Activated CD4-positive, alpha-beta memory T cell treated with anti-CD3 and anti-CD28 coated beads for 36 hours (primary cell): ENCODE results near the gene MAP7D3. TPM values are rescaled to one million over a fixed set of nuclear protein-coding genes. Genes with fewer than 3 reads are reported as not detected.
"Not testable (repeated sequence)": the region's sequence is repeated elsewhere in the genome, so short reads cannot be mapped to it uniquely, and the experiment has no call there.

Experiments
- CTCF ChIA-PET: fragments of 350-600 bp; sonication (Branson Sonifier 250); formaldehyde crosslinking; loops from one replicate; lab custom pipeline; 2021; ENCODE audit warnings: antibody characterized with exemption, inconsistent platforms; lab: Charles Lee
- POLR2A ChIA-PET: fragments of 350-600 bp; sonication (Branson Sonifier 250); formaldehyde crosslinking; loops from one replicate; lab custom pipeline; 2021; ENCODE audit warnings: antibody characterized with exemption; lab: Charles Lee
- DNase-seq: peaks from one replicate; pipeline ENCODE4 v3.0.0-alpha.2; 2020
- H3K27ac Mint-ChIP-seq: one replicate; pipeline ENCODE4 v1.8.0; 2021; ENCODE audit warnings: mixed read lengths
- H3K27me3 Mint-ChIP-seq: one replicate; pipeline ENCODE4 v1.8.0; 2021; ENCODE audit warnings: mixed read lengths
- H3K36me3 Mint-ChIP-seq: one replicate; pipeline ENCODE4 v1.8.0; 2021; ENCODE audit warnings: mixed read lengths
- H3K4me1 Mint-ChIP-seq: one replicate; pipeline ENCODE4 v1.8.0; 2021; ENCODE audit warnings: low read depth, mixed read lengths
- H3K4me3 Mint-ChIP-seq: one replicate; pipeline ENCODE4 v1.8.0; 2021; ENCODE audit warnings: mild to moderate bottlenecking, mixed read lengths
- H3K9me3 Mint-ChIP-seq: one replicate; pipeline ENCODE4 v1.8.0; 2021; ENCODE audit warnings: mixed read lengths
- intact Hi-C: fragments of 100-400 bp; cut with micrococcal nuclease; formaldehyde crosslinking; loops from one replicate; pipeline ENCODE4 v1.15.1; 2023
- total RNA-seq, 2 experiments: library from RNA; stranded (reverse); gene quantifications; one replicate each; pipeline ENCODE4 v1.2.3, GENCODE V29; 2021

Gene MAP7D3, protein sequence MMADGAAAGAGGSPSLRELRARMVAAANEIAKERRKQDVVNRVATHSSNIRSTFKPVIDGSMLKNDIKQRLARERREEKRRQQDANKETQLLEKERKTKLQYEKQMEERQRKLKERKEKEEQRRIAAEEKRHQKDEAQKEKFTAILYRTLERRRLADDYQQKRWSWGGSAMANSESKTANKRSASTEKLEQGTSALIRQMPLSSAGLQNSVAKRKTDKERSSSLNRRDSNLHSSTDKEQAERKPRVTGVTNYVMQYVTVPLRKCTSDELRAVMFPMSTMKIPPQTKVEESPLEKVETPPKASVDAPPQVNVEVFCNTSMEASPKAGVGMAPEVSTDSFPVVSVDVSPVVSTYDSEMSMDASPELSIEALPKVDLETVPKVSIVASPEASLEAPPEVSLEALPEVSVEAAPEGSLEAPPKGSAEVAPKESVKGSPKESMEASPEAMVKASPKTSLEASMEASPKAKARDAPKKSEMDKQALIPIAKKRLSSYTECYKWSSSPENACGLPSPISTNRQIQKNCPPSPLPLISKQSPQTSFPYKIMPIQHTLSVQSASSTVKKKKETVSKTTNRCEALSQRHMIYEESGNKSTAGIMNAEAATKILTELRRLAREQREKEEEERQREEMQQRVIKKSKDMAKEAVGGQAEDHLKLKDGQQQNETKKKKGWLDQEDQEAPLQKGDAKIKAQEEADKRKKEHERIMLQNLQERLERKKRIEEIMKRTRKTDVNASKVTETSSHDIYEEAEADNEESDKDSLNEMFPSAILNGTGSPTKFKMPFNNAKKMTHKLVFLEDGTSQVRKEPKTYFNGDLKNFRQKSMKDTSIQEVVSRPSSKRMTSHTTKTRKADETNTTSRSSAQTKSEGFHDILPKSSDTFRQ
- total RNA-seq = 10 to 100 TPM; 18.2 to 20.5 TPM

DNA sequence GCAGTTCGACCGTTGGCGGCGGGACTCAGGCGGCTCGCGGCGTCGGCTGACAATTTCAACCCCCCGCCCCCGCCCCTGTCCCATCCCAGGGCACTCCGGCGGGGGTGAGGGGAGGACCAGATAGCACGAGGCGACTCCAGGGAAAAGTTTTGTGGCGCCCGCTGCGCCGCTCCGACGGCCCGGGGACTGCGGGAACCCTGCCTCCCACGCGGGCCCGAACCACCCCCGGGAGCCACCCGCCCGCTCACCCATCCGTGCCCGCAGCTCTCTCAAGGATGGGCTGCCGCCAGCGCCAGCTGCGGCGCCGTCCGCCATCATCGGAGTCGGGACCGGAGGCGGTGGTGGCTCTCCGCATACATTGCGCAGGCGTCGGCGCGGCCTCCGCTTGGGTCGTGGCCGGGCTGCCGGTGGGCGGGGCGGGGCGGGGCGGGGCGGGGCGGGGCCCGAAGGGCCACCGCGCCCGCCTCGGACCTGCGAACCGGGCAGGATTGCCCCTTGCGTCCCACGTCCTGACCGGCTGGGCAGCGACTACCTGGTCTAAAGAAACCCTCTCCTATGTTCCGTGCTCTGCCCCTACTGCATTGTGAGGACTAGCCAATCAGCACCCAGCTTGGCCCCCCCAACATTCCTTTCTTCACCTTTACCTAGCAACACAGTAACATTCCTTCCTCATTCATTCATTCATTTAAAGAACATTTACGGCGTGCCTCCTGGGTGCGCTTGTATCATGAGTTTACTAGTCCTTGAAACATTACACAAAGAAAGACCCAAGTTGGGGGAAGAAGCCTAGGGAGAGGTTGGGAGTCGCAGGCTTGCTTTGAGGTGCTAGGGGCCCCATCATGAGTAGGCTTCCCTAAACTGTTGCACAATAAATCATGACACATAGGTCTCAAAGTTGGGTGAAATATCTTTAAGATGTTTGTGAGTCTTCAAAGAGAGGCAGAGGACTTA, at the start of gene MAP7D3:
MAP7D3 (minus strand) TSS at position 360 of the 951 bp plus-strand sequence; CDS start at position 318, 42 bp downstream.
- H3K27me3 Mint-ChIP-seq = no peaks in the 10 kb centered on the region
- peaks cover 11% of the 10 kb centered on the region for H3K4me1 Mint-ChIP-seq
- peak; percentile 76 for DNase-seq
- peak within 1 kb of the TSS; percentile 82 for H3K4me3 Mint-ChIP-seq
- CTCF ChIA-PET = interaction anchor here (1.7 kb wide), 1 partner anchor 223 kb away, joined by 4 read pairs; no protein-coding TSS in a partner anchor
- no peaks in the 10 kb centered on the region for H3K9me3 Mint-ChIP-seq
- POLR2A ChIA-PET = interaction anchor here (1.1 kb wide), 1 partner anchor 337 kb away, joined by 3 read pairs; no protein-coding TSS in a partner anchor
- no peaks in the 10 kb centered on the region for H3K36me3 Mint-ChIP-seq
- peak within 1 kb of the TSS; percentile 77 for H3K27ac Mint-ChIP-seq
- intact Hi-C loops = loop anchor here (2.0 to 10.0 kb wide), 2 partner anchors 245 to 423 kb away; partner anchors contain the start of gene HTATSF1

GRCh38 chrX:136300721-136301120, 49.5 kb upstream of the MAP7D3 start, which contains the start of gene ADGRG4:
Gene ADGRG4, plus strand, starts transcription at chrX:136300963. Its CDS starts 7,815 bp downstream, at chrX:136308778.
- H3K27me3 Mint-ChIP-seq, CTCF ChIA-PET, DNase-seq, H3K36me3 Mint-ChIP-seq, intact Hi-C loops, POLR2A ChIA-PET, H3K27ac Mint-ChIP-seq, H3K4me1 Mint-ChIP-seq, H3K4me3 Mint-ChIP-seq, H3K9me3 Mint-ChIP-seq: not testable (repeated sequence)

- H3K27me3 Mint-ChIP-seq = peaks cover 2% of the 10 kb centered on the region
- intact Hi-C loops = no loop called here
- POLR2A ChIA-PET = no interaction called here
These were observed 44.2 kb upstream of the MAP7D3 start for GRCh38 chrX:136295380-136295779.

GRCh38 chrX:136292656-136293055, 41.5 kb upstream of the MAP7D3 start:
- no peak overlapping the region for H3K27ac Mint-ChIP-seq
- peaks cover 2% of the 10 kb centered on the region for H3K27me3 Mint-ChIP-seq
- ChIA-PET CTCF (no interaction called here), POLR2A (no interaction called here)
- H3K4me3 Mint-ChIP-seq = no peak overlapping the region
- no peaks in the 10 kb centered on the region for H3K9me3 Mint-ChIP-seq
- DNase-seq = no peak
- H3K36me3 Mint-ChIP-seq = no peaks in the 10 kb centered on the region
- no peaks in the 10 kb centered on the region for H3K4me1 Mint-ChIP-seq
- intact Hi-C loops = no loop called here

More at GRCh38 chrX:136295380-136295779, 44.2 kb upstream of the MAP7D3 start:
- CTCF ChIA-PET = no interaction called here
- Mint-ChIP-seq H3K4me1 (no peaks in the 10 kb centered on the region), H3K4me3 (no peak overlapping the region), H3K27ac (no peak overlapping the region), H3K36me3 (no peaks in the 10 kb centered on the region), H3K9me3 (no peaks in the 10 kb centered on the region)
- DNase-seq = no peak

DNA sequence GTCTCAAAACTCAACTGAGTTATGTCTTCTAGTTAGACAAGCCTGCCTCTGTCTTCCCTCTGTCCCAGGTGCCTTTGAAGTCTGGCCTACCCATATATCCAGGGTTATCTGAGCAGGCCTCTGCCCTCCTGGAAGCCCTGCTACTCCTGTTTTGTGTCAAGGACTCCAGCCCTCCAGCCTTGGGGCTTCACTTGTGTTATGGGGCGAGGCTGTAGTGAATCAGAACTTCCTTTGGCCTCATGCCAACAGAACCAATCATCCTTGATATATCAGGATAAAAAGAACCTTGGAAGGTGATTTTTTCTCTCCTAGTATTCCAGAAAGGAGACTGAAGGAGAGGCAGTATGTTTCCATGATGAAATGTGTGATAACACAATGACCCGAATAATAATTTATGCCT, 40.6 kb upstream of the MAP7D3 start:
- Mint-ChIP-seq H3K4me3 (no peak overlapping the region), H3K27ac (no peak overlapping the region), H3K36me3 (no peaks in the 10 kb centered on the region), H3K27me3 (peaks cover 2% of the 10 kb centered on the region), H3K4me1 (no peaks in the 10 kb centered on the region), H3K9me3 (no peaks in the 10 kb centered on the region)
- intact Hi-C loops = no loop called here
- POLR2A ChIA-PET = no interaction called here
- CTCF ChIA-PET = no interaction called here
- DNase-seq = no peak

DNA sequence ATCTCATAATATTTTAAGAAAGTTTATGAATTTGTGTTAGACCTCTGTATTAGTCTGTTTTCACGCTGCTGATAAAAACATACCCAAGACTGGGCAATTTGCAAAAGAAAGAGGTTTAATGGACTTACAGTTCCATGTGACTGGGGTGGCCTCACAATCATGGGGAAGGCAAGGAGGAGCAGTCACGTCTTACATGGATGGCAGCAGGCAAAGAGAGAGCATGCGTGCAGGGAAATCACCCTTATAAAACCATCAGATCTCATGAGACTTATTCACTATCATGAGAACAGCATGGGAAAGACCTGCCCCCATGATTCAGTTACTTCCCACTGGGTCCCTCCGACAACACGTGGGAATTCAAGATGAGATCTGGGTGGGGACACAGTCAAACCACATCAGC, 35.2 kb upstream of the MAP7D3 start:
- CTCF ChIA-PET = interaction anchor here (1.2 kb wide), 1 partner anchor 17 kb away, joined by 3 read pairs; no protein-coding TSS in a partner anchor
- DNase-seq, H3K36me3 Mint-ChIP-seq, POLR2A ChIA-PET, H3K27ac Mint-ChIP-seq, H3K4me3 Mint-ChIP-seq, intact Hi-C loops, H3K4me1 Mint-ChIP-seq, H3K9me3 Mint-ChIP-seq, H3K27me3 Mint-ChIP-seq: not testable (repeated sequence)

GRCh38 chrX:136275553-136275952, 24.4 kb upstream of the MAP7D3 start:
- CTCF ChIA-PET = interaction anchor here (0.8 kb wide), 1 partner anchor 10 kb away, joined by 3 read pairs; no protein-coding TSS in a partner anchor
- no peaks in the 10 kb centered on the region for H3K36me3 Mint-ChIP-seq

DNA sequence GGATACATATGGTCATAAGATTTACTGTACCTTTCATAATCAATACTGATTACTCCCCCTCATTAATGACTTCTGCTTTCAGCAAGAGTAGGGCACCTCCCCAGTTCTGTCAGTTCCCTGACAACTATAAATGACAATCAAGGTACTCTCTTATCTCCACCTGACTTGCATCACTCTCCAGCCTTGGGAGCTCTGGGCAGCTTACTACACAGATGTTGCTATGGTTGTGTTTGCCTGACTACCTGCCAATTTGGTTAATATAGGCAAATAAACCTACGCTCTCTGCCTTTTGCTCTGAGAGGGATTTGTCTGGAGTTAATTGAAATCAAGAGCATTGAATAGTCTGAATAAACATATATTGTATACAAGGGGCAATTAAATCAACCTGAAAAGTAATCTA, 22.8 kb upstream of the MAP7D3 start:
- Mint-ChIP-seq H3K4me1 (peaks cover 2% of the 10 kb centered on the region), H3K27ac (no peak overlapping the region), H3K9me3 (no peaks in the 10 kb centered on the region), H3K36me3 (no peaks in the 10 kb centered on the region), H3K27me3 (no peaks in the 10 kb centered on the region), H3K4me3 (no peak overlapping the region)
- ChIA-PET POLR2A (no interaction called here), CTCF (no interaction called here)
- intact Hi-C loops = no loop called here
- DNase-seq = no peak

More at GRCh38 chrX:136275553-136275952, 24.4 kb upstream of the MAP7D3 start:
- no peak overlapping the region for H3K4me3 Mint-ChIP-seq
- POLR2A ChIA-PET = no interaction called here
- peaks cover 2% of the 10 kb centered on the region for H3K4me1 Mint-ChIP-seq
- H3K9me3 Mint-ChIP-seq = no peaks in the 10 kb centered on the region
- DNase-seq = no peak
- H3K27ac Mint-ChIP-seq = no peak overlapping the region
- intact Hi-C loops = no loop called here
- no peaks in the 10 kb centered on the region for H3K27me3 Mint-ChIP-seq

DNA sequence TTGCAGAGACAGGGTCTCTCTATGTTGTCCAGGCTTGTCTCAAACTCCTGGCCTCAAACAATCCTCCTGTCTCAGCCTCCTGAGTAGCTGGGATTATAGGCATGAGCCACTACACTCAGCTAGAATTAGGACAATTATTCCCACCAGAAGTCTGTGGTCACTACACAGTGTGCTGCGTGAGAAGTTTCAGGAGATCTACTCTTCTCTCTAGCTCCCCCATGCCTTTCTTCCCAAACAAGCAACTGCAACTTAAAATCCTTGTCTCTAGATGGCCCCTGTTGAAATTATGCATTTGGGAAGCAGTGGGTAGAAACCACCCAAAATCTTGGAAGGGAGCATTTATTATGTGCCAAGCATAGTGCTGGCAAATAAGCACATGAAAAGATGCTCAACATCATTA, 21.1 kb upstream of the MAP7D3 start:
- CTCF ChIA-PET = interaction anchor here (2.5 kb wide), 1 partner anchor 244 kb away, joined by 8 read pairs; no protein-coding TSS in a partner anchor
- intact Hi-C loops = no loop called here
- Mint-ChIP-seq H3K27me3 (no peaks in the 10 kb centered on the region), H3K36me3 (no peaks in the 10 kb centered on the region), H3K9me3 (no peaks in the 10 kb centered on the region), H3K4me3 (no peak overlapping the region), H3K4me1 (peaks cover 4% of the 10 kb centered on the region), H3K27ac (no peak overlapping the region)
- POLR2A ChIA-PET = no interaction called here
- no peak for DNase-seq

- Mint-ChIP-seq H3K27ac (no peak overlapping the region), H3K4me3 (no peak overlapping the region), H3K4me1 (peaks cover 4% of the 10 kb centered on the region), H3K36me3 (no peaks in the 10 kb centered on the region), H3K9me3 (no peaks in the 10 kb centered on the region), H3K27me3 (no peaks in the 10 kb centered on the region)
- DNase-seq = no peak
- POLR2A ChIA-PET = no interaction called here
- intact Hi-C loops = no loop called here
- CTCF ChIA-PET = interaction anchor here (2.5 kb wide), 1 partner anchor 243 kb away, joined by 8 read pairs; no protein-coding TSS in a partner anchor
These were observed 20.1 kb upstream of the MAP7D3 start for GRCh38 chrX:136271300-136271699.

GRCh38 chrX:136269921-136270320, 18.7 kb upstream of the MAP7D3 start:
- no peak overlapping the region for H3K27ac Mint-ChIP-seq
- intact Hi-C loops = loop anchor here (2.0 kb wide), 1 partner anchor 41 kb away; no protein-coding TSS in a partner anchor
- H3K4me1 Mint-ChIP-seq = peaks cover 4% of the 10 kb centered on the region
- no peaks in the 10 kb centered on the region for H3K27me3 Mint-ChIP-seq
- CTCF ChIA-PET = interaction anchor here (0.9 to 4.3 kb wide), 5 partner anchors 11 to 425 kb away, joined by 4 to 41 read pairs (median 4); no protein-coding TSS in a partner anchor
- no peak overlapping the region for H3K4me3 Mint-ChIP-seq
- H3K36me3 Mint-ChIP-seq = no peaks in the 10 kb centered on the region
- no peak for DNase-seq
- POLR2A ChIA-PET = no interaction called here
- H3K9me3 Mint-ChIP-seq = no peaks in the 10 kb centered on the region
